ACC112 (cell line): ENCODE measurements around the gene MCC.

Source experiments
- H2AFZ ChIP-seq: fragments of 200-600 bp; sonication (generic); one replicate; pipeline ENCODE4 v1.6.0; 2017; ENCODE audit warnings: antibody characterized with exemption, low read length; ENCODE audit not compliant: unreplicated experiment
- H3K27ac ChIP-seq: fragments of 200-600 bp; sonication (generic); 2 replicates; pipeline ENCODE4 v1.5.1; 2014; ENCODE audit warnings: low read depth, mild to moderate bottlenecking, antibody characterized with exemption, low read length, moderate library complexity
- H3K27me3 ChIP-seq: fragments of 200-600 bp; sonication (generic); 2 replicates; pipeline ENCODE4 v1.6.1; 2014; ENCODE audit warnings: mild to moderate bottlenecking, antibody characterized with exemption, low read length, moderate library complexity, mixed read lengths; ENCODE audit not compliant: insufficient read depth
- H3K36me3 ChIP-seq: fragments of 200-600 bp; sonication (generic); 2 replicates; pipeline ENCODE4 v1.6.1; 2016; ENCODE audit warnings: mild to moderate bottlenecking, antibody characterized with exemption, low read length, moderate library complexity, mixed read lengths; ENCODE audit not compliant: insufficient read depth
- H3K4me1 ChIP-seq: fragments of 200-600 bp; sonication (generic); one replicate; pipeline ENCODE4 v1.6.1; 2016; ENCODE audit warnings: low read length, mixed read lengths; ENCODE audit not compliant: insufficient read depth, unreplicated experiment, control insufficient read depth
- H3K4me3 ChIP-seq: fragments of 200-600 bp; sonication (generic); 2 replicates; pipeline ENCODE4 v1.5.1; 2014; ENCODE audit warnings: mild to moderate bottlenecking, low read depth, low read length
- H3K79me2 ChIP-seq: fragments of 200-600 bp; sonication (generic); one replicate; pipeline ENCODE4 v1.6.0; 2016; ENCODE audit warnings: low read length; ENCODE audit not compliant: control insufficient read depth, unreplicated experiment, insufficient read depth

The MCC gene

DNA sequence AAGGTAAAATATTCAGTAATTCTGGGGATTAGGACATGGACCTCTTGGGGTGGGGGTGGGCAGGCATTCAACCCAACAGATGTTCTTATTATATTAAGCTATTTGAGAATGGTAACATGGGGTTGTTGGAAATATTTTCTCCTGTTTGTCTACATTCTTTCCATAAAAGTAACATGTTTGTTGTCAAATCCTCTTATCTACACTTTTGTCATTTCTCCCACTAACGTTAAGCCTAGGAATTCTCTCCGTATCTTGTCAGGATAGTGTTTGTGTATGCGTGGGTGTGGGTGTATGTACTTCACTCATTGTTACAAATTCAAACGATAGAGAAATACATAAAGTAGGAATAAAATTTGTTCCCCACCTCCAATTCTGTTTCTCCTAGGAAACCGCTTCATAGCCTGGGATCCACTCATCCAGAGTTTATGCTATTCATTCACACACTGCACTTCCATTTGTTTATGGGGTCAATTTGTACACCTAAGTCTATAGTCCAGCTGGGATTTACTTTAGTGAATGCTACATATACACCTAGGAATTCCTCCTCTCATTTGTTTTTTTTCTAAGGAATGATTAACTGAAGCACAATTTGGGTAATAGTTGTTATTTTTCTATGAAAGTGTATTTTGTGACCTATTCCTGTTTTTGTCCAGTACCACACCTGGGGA, 294.8 kb downstream of the MCC start:
- Histone ChIP-seq H3K4me1 (peaks cover 11% of the 10 kb centered on the region), H2AFZ (no peak overlapping the region), H3K27ac (no peak overlapping the region), H3K36me3 (no peaks in the 10 kb centered on the region), H3K4me3 (no peak overlapping the region), H3K27me3 (no peaks in the 10 kb centered on the region), H3K79me2 (no peaks in the 10 kb centered on the region)

GRCh38 chr5:113192541-113192940, 295.7 kb downstream of the MCC start:
- Histone ChIP-seq H3K4me1 (peaks cover 11% of the 10 kb centered on the region), H3K36me3 (no peaks in the 10 kb centered on the region), H3K4me3 (no peak overlapping the region), H3K79me2 (no peaks in the 10 kb centered on the region), H2AFZ (no peak overlapping the region), H3K27ac (no peak overlapping the region), H3K27me3 (no peaks in the 10 kb centered on the region)

- Histone ChIP-seq H3K36me3 (no peaks in the 10 kb centered on the region), H3K27ac (no peak overlapping the region), H3K4me1 (peaks cover 11% of the 10 kb centered on the region), H2AFZ (no peak overlapping the region), H3K79me2 (no peaks in the 10 kb centered on the region), H3K27me3 (no peaks in the 10 kb centered on the region), H3K4me3 (no peak overlapping the region)
Observed at GRCh38 chr5:113190347-113190746, 297.9 kb downstream of the MCC start.

GRCh38 chr5:113189291-113189690, 299.0 kb downstream of the MCC start:
- H3K27me3 ChIP-seq = no peaks in the 10 kb centered on the region
- H3K79me2 ChIP-seq = no peaks in the 10 kb centered on the region
- H3K4me3 ChIP-seq = no peak overlapping the region
- no peaks in the 10 kb centered on the region for H3K36me3 ChIP-seq
- H3K4me1 ChIP-seq = peaks cover 11% of the 10 kb centered on the region
- H2AFZ ChIP-seq = no peak overlapping the region
- no peak overlapping the region for H3K27ac ChIP-seq

DNA sequence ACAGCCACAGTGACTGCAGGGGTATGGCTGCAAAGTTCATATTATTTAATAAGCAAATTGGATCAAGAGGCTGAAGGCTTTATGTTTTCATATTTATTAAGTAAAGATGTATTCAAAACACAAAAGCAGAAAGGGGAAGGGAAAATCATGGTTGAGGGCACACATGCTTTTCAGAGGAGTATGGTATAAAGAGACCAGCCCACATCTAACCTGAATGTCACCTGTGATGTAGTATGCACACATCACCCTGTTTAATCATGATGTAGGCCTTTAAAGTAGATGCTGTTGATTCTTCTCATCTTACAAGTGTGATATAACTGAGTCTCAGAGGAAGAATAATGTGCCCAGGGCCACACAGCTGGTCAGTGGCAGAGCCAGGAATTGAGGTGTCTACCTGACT, 299.8 kb downstream of the MCC start:
- H3K4me3 ChIP-seq = no peak overlapping the region
- H3K27ac ChIP-seq = no peak overlapping the region
- H3K79me2 ChIP-seq = no peaks in the 10 kb centered on the region
- H3K27me3 ChIP-seq = no peaks in the 10 kb centered on the region
- H3K36me3 ChIP-seq = no peaks in the 10 kb centered on the region
- no peak overlapping the region for H2AFZ ChIP-seq
- peaks cover 11% of the 10 kb centered on the region for H3K4me1 ChIP-seq

GRCh38 chr5:113187906-113188305, 300.3 kb downstream of the MCC start:
- no peak overlapping the region for H2AFZ ChIP-seq
- H3K36me3 ChIP-seq = no peaks in the 10 kb centered on the region
- H3K79me2 ChIP-seq = no peaks in the 10 kb centered on the region

GRCh38 chr5:113186061-113186460, 302.2 kb downstream of the MCC start:
- Histone ChIP-seq H3K4me3 (no peak overlapping the region), H2AFZ (no peak overlapping the region), H3K27me3 (no peaks in the 10 kb centered on the region), H3K4me1 (peaks cover 11% of the 10 kb centered on the region), H3K27ac (no peak overlapping the region), H3K36me3 (no peaks in the 10 kb centered on the region), H3K79me2 (no peaks in the 10 kb centered on the region)

More at GRCh38 chr5:113187906-113188305, 300.3 kb downstream of the MCC start:
- H3K4me3 ChIP-seq = no peak overlapping the region
- no peak overlapping the region for H3K27ac ChIP-seq
- peaks cover 11% of the 10 kb centered on the region for H3K4me1 ChIP-seq
- no peaks in the 10 kb centered on the region for H3K27me3 ChIP-seq

- no peaks in the 10 kb centered on the region for H3K4me1 ChIP-seq
- H3K27me3 ChIP-seq = no peaks in the 10 kb centered on the region
- H3K27ac ChIP-seq = no peak overlapping the region
- H2AFZ ChIP-seq = no peak overlapping the region
- no peaks in the 10 kb centered on the region for H3K36me3 ChIP-seq
- no peak overlapping the region for H3K4me3 ChIP-seq
- no peaks in the 10 kb centered on the region for H3K79me2 ChIP-seq
Observed at GRCh38 chr5:113183694-113184093, 304.6 kb downstream of the MCC start.

- H3K27ac ChIP-seq = no peak overlapping the region
- H3K79me2 ChIP-seq = no peaks in the 10 kb centered on the region
- H3K4me1 ChIP-seq = no peaks in the 10 kb centered on the region
- H2AFZ ChIP-seq = no peak overlapping the region
- no peaks in the 10 kb centered on the region for H3K36me3 ChIP-seq
- H3K27me3 ChIP-seq = no peaks in the 10 kb centered on the region
- no peak overlapping the region for H3K4me3 ChIP-seq
Observed at GRCh38 chr5:113182658-113183344, 305.5 kb downstream of the MCC start.

- no peaks in the 10 kb centered on the region for H3K27me3 ChIP-seq
- no peaks in the 10 kb centered on the region for H3K36me3 ChIP-seq
- H2AFZ ChIP-seq = no peak overlapping the region
- H3K4me1 ChIP-seq = no peaks in the 10 kb centered on the region
- no peaks in the 10 kb centered on the region for H3K79me2 ChIP-seq
- no peak overlapping the region for H3K27ac ChIP-seq
- H3K4me3 ChIP-seq = no peak overlapping the region
Observed at GRCh38 chr5:113181853-113182490, 306.3 kb downstream of the MCC start.

DNA sequence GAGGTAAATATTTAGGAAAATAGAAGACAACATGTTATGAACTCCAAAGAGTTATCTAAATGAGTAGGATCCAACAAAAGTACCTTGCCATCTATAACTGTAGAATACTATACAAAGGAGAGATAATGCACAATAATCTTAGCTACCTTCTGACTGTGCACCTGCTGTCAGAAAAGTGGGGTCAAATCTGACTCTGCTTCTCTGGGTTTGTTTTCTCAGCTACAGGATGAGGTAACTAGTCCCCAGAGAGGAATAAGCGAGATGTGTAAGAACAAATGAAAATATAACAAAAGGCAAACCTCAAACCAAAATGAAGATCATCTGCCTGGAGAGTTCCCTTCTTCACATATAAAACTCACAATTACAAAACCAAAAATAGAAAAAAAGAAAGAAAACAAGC, 306.8 kb downstream of the MCC start:
- Histone ChIP-seq H3K27me3 (no peaks in the 10 kb centered on the region), H3K27ac (no peak overlapping the region), H2AFZ (no peak overlapping the region), H3K4me3 (no peak overlapping the region), H3K4me1 (no peaks in the 10 kb centered on the region), H3K79me2 (no peaks in the 10 kb centered on the region), H3K36me3 (no peaks in the 10 kb centered on the region)
